SKM-1 (cell line): ENCODE data around the gene ACADSB.

Source experiments
- DNase-seq: peaks from one replicate; lab custom pipeline; 2025; ENCODE audit not compliant: unreplicated experiment; lab: John Stamatoyannopoulos, UW

ACADSB gene

DNA sequence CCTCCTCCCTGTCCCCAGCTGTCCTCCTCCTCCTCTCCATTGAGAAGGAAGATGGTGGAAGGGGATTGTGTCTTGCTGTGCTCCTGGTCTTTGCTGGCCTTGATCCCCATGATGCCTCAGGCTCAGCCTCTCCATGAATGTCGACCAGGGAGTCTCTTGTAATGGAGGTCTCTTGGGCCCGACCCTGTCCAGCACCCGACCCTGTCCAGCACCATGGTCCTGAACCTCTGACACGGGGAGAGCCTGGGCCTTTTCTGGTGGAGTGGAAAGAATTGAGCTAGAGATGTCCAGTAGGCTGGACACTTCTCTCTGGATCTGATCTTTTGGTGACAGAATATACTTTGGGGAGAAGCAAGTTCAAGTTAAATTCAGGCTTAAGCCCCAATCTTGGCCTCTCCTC lies 84.7 kb downstream of the ACADSB start:
- no peak for DNase-seq

- no peak for DNase-seq
Observed at GRCh38 chr10:123096452-123096851, 87.6 kb downstream of the ACADSB start.

GRCh38 chr10:123097039-123097438 lies 88.2 kb downstream of the ACADSB start:
- DNase-seq, result no peak

DNA sequence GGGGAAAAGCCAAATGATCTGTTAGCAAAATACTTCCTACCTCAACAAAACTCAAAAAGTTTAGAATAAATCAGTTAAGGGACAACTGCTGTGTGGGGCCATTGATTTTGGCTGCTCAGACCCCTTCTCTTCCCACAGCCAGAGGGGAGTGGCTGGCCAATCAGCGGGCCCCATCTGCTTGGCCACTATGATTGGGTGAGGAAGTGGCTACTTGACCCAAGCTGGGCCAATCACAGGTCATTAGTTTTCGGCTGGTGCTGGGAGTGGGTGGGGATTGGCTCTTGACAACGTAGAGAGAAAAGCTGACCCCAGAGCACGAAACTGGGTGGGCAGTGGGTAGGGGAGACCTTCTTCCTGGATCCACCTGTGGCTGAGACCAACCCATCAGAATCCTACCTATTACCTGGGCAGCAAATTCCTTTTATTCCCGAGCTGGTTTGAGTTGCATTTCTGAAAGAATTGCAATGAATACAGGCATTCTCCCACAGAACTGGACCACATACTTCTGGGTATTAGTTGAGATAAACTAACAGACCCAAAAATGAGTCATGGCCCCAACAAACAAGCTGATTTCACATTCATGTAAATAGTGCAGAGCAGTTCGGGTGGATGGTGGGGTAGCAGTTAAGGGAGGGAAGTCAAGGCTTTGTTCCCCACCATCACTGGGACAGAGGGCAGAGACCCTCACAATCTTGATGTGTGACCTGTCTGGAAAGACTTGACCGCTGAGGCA lies 91.4 kb downstream of the ACADSB start:
- no peak for DNase-seq

- DNase-seq, result no peak
Observed at GRCh38 chr10:123101872-123102271, 93.1 kb downstream of the ACADSB start.

DNA sequence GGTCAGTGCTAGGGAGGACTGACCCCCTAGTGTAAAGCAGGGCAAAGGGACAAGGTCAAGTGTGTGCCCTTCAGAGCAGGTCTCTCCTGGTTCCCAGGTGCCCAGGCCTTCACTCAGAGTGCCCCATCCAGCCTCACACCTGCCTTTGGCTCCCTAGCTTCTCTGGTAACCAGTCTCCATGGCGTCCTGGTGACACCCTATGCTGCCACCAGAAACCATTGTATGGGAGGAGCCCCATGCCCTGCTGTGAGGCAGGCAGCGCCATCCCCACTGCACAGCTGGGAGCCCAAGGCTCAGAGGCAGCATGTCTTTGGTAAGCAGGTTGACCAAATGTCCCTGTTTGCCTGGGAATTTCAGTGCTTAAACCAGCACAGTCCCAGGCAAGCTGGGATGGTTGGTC lies 93.9 kb downstream of the ACADSB start:
- DNase-seq, result no peak

GRCh38 chr10:123103944-123104343 lies 95.1 kb downstream of the ACADSB start:
- no peak for DNase-seq
